WTC11 (cell line): Measurements from ENCODE around the gene ABCC3. TPM values are rescaled to one million over a fixed set of nuclear protein-coding genes. Genes with fewer than 3 reads are reported as not detected.

Experiments used
- ATAC-seq: fragments of 200-7000 bp; cut with Tn5 transposase; 2 replicates; pipeline ENCODE4 v1.10.0; 2021; ENCODE audit warnings: mild to moderate bottlenecking, moderate library complexity
- CTCF ChIA-PET: fragments of 300-600 bp; sonication (Branson Sonifier 250); formaldehyde crosslinking; loops from one replicate; lab custom pipeline; 2021; ENCODE audit warnings: antibody characterized with exemption; lab: Charles Lee
- POLR2A ChIA-PET: fragments of 350-600 bp; sonication (Branson Sonifier 250); formaldehyde crosslinking; loops from one replicate; lab custom pipeline; 2021; ENCODE audit warnings: antibody characterized with exemption; lab: Charles Lee
- DNase-seq: peaks from one replicate; pipeline ENCODE4 v3.0.0; 2021; ENCODE audit warnings: low spot score
- H3K27ac Mint-ChIP-seq: 2 replicates; pipeline ENCODE4 v1.8.0; 2021; ENCODE audit warnings: mixed read lengths
- H3K27me3 Mint-ChIP-seq: 2 replicates; pipeline ENCODE4 v1.8.0; 2021; ENCODE audit warnings: low read depth, mild to moderate bottlenecking, moderate library complexity, mixed read lengths
- H3K36me3 Mint-ChIP-seq: 2 replicates; pipeline ENCODE4 v1.8.0; 2021; ENCODE audit warnings: mixed read lengths
- H3K4me1 Mint-ChIP-seq: 2 replicates; pipeline ENCODE4 v1.8.0; 2022; ENCODE audit warnings: mixed read lengths
- H3K4me3 Mint-ChIP-seq: 2 replicates; pipeline ENCODE4 v1.8.0; 2021; ENCODE audit warnings: mild to moderate bottlenecking, moderate library complexity, mixed read lengths
- H3K9me3 Mint-ChIP-seq: 2 replicates; pipeline ENCODE4 v1.8.0; 2021; ENCODE audit warnings: mixed read lengths
- ATF3 ChIP-seq: sonication (generic); formaldehyde crosslinking; conservative IDR thresholded peaks from 2 replicates; pipeline ENCODE4 v1.8.1; 2022; ENCODE audit warnings: mild to moderate bottlenecking, missing genetic modification reagents
- FOXJ3 ChIP-seq: sonication (generic); formaldehyde crosslinking; IDR thresholded peaks from 2 replicates; pipeline ENCODE4 v1.9.0; 2021; ENCODE audit warnings: missing genetic modification reagents, mild to moderate bottlenecking, borderline replicate concordance
- FOXK1 ChIP-seq: sonication (generic); formaldehyde crosslinking; IDR thresholded peaks from 2 replicates; pipeline ENCODE4 v1.8.0; 2022; ENCODE audit warnings: mild to moderate bottlenecking, moderate library complexity, missing genetic modification reagents
- JAZF1 ChIP-seq: fragments of 250-450 bp; sonication (Bioruptor Pico); IDR thresholded peaks from 2 replicates; pipeline ENCODE4 v1.9.0; 2021; ENCODE audit warnings: moderate library complexity, mild to moderate bottlenecking, inconsistent platforms
- KAT7 ChIP-seq: sonication (generic); formaldehyde crosslinking; IDR thresholded peaks from 2 replicates; pipeline ENCODE4 v1.8.1; 2023; ENCODE audit warnings: missing genetic modification reagents, mild to moderate bottlenecking, borderline replicate concordance
- NFATC4 ChIP-seq: fragments of 250-450 bp; sonication (Bioruptor Pico); IDR thresholded peaks from 2 replicates; pipeline ENCODE4 v1.9.0; 2021; ENCODE audit warnings: mild to moderate bottlenecking
- NFYB ChIP-seq: sonication (generic); formaldehyde crosslinking; conservative IDR thresholded peaks from 2 replicates; pipeline ENCODE4 v1.8.0; 2022; ENCODE audit warnings: low read depth, missing genetic modification reagents
- PRDM15 ChIP-seq: sonication (generic); formaldehyde crosslinking; IDR thresholded peaks from 2 replicates; pipeline ENCODE4 v1.8.0; 2022; ENCODE audit warnings: missing genetic modification reagents
- SMAD3 ChIP-seq: sonication (generic); formaldehyde crosslinking; IDR thresholded peaks from 2 replicates; pipeline ENCODE4 v1.8.0; 2022; ENCODE audit warnings: missing genetic modification reagents, mild to moderate bottlenecking, borderline replicate concordance
- SP1 ChIP-seq: sonication (generic); formaldehyde crosslinking; conservative IDR thresholded peaks from 2 replicates; pipeline ENCODE4 v1.8.1; 2022; ENCODE audit warnings: missing genetic modification reagents
- TCF7 ChIP-seq: sonication (generic); formaldehyde crosslinking; IDR thresholded peaks from 2 replicates; pipeline ENCODE4 v1.8.0; 2022; ENCODE audit warnings: mild to moderate bottlenecking, low read depth, missing genetic modification reagents, moderate library complexity
- TEAD4 ChIP-seq: sonication (generic); formaldehyde crosslinking; IDR thresholded peaks from 2 replicates; pipeline ENCODE4 v1.8.0; 2022; ENCODE audit warnings: mild to moderate bottlenecking, missing genetic modification reagents
- ZBTB21 ChIP-seq: sonication (generic); formaldehyde crosslinking; IDR thresholded peaks from 2 replicates; pipeline ENCODE4 v1.8.1; 2023; ENCODE audit warnings: mild to moderate bottlenecking, missing genetic modification reagents, borderline replicate concordance
- ZNF423 ChIP-seq: fragments of 250-450 bp; sonication (Bioruptor Pico); IDR thresholded peaks from 2 replicates; pipeline ENCODE4 v2.1.2; 2022; ENCODE audit warnings: mild to moderate bottlenecking, moderate library complexity
- ZNF671 ChIP-seq: fragments of 250-450 bp; sonication (Bioruptor Pico); IDR thresholded peaks from 2 replicates; pipeline ENCODE4 v1.8.0; 2021; ENCODE audit warnings: mild to moderate bottlenecking
- ZSCAN18 ChIP-seq: fragments of 250-450 bp; sonication (Bioruptor Pico); IDR thresholded peaks from 2 replicates; pipeline ENCODE4 v2.1.2; 2022; ENCODE audit warnings: mild to moderate bottlenecking, moderate library complexity
- total RNA-seq: library from RNA; stranded (reverse); gene quantifications from 3 replicates; pipeline ENCODE4 v1.2.3, GENCODE V29; 2021
- TF ChIP-seq, protein P1 (sequence below): fragments of 250-450 bp; sonication (Bioruptor Pico); IDR thresholded peaks from 2 replicates; pipeline ENCODE4 v1.8.0; 2021; ENCODE audit warnings: mild to moderate bottlenecking
- TF ChIP-seq, protein P2 (sequence below): sonication (generic); formaldehyde crosslinking; IDR thresholded peaks from 2 replicates; pipeline ENCODE4 v1.8.1; 2023; ENCODE audit warnings: mild to moderate bottlenecking, missing genetic modification reagents
- TF ChIP-seq, protein P3 (sequence below): sonication (generic); formaldehyde crosslinking; IDR thresholded peaks from 2 replicates; pipeline ENCODE4 v1.8.1; 2023; ENCODE audit warnings: mild to moderate bottlenecking, missing genetic modification reagents, borderline replicate concordance

Gene ABCC3
- total RNA-seq, 1 experiment from 2014 or later: 0.92 TPM

- CTCF ChIA-PET: interaction anchor here (1.2 to 2.1 kb wide), 3 partner anchors 9 to 50 kb away, joined by 3 to 11 read pairs (median 3); no protein-coding TSS in a partner anchor
- TF ChIP-seq TEAD4 (CRISPR knock-in tag) (no peak), NFYB (CRISPR knock-in tag) (no peak), ZSCAN18 (CRISPR knock-in tag) (no peak), NFATC4 (CRISPR knock-in tag) (no peak), KAT7 (CRISPR knock-in tag) (no peak)
Measured at GRCh38 chr17:50675190-50675589, 40.5 kb downstream of the ABCC3 start.

GRCh38 chr17:50675627-50676026, 40.9 kb downstream of the ABCC3 start:
- Mint-ChIP-seq H3K27ac (no peak overlapping the region), H3K36me3 (no peaks in the 10 kb centered on the region), H3K27me3 (no peaks in the 10 kb centered on the region; the same call in 1 of the 2 replicates), H3K4me1 (no peaks in the 10 kb centered on the region), H3K9me3 (no peaks in the 10 kb centered on the region), H3K4me3 (no peak overlapping the region)
- POLR2A ChIA-PET: no interaction called here
- TF ChIP-seq PRDM15 (CRISPR knock-in tag): no peak
- no peak for TF ChIP-seq NFATC4 (CRISPR knock-in tag)
- TF ChIP-seq, protein P1, sequence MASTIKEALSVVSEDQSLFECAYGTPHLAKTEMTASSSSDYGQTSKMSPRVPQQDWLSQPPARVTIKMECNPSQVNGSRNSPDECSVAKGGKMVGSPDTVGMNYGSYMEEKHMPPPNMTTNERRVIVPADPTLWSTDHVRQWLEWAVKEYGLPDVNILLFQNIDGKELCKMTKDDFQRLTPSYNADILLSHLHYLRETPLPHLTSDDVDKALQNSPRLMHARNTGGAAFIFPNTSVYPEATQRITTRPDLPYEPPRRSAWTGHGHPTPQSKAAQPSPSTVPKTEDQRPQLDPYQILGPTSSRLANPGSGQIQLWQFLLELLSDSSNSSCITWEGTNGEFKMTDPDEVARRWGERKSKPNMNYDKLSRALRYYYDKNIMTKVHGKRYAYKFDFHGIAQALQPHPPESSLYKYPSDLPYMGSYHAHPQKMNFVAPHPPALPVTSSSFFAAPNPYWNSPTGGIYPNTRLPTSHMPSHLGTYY: no peak
- TF ChIP-seq JAZF1 (CRISPR knock-in tag): no peak
- no peak for TF ChIP-seq TCF7 (CRISPR knock-in tag)
- no peak for TF ChIP-seq SMAD3 (CRISPR knock-in tag)
- TF ChIP-seq SP1 (CRISPR knock-in tag): no peak
- no peak for DNase-seq
- CTCF ChIA-PET: interaction anchor here (1.2 to 2.1 kb wide), 2 partner anchors 45 to 50 kb away, joined by 3 to 11 read pairs; no protein-coding TSS in a partner anchor
- ATAC-seq: no peak

More at GRCh38 chr17:50675190-50675589, 40.5 kb downstream of the ABCC3 start:
- no peak for ATAC-seq
- Mint-ChIP-seq H3K27ac (no peak overlapping the region), H3K4me1 (no peaks in the 10 kb centered on the region), H3K4me3 (no peak overlapping the region), H3K27me3 (no peaks in the 10 kb centered on the region; the same call in 1 of the 2 replicates), H3K36me3 (no peaks in the 10 kb centered on the region), H3K9me3 (no peaks in the 10 kb centered on the region)
- POLR2A ChIA-PET: no interaction called here
- no peak for DNase-seq

GRCh38 chr17:50676065-50676975, 41.6 kb downstream of the ABCC3 start:
- H3K27ac Mint-ChIP-seq: no peak overlapping the region
- no peaks in the 10 kb centered on the region for H3K36me3 Mint-ChIP-seq
- no peaks in the 10 kb centered on the region for H3K9me3 Mint-ChIP-seq
- no peak overlapping the region for H3K4me3 Mint-ChIP-seq
- ATAC-seq: no peak
- ChIA-PET POLR2A (no interaction called here), CTCF (interaction anchor here (2.1 kb wide), 1 partner anchor 46 kb away, joined by 11 read pairs; no protein-coding TSS in a partner anchor)
- H3K27me3 Mint-ChIP-seq: no peaks in the 10 kb centered on the region; the same call in 1 of the 2 replicates
- DNase-seq: no peak
- H3K4me1 Mint-ChIP-seq: peaks cover 3% of the 10 kb centered on the region
- TF ChIP-seq FOXK1 (CRISPR knock-in tag) (no peak), ZBTB21 (CRISPR knock-in tag) (no peak), ZNF423 (no peak), TEAD4 (CRISPR knock-in tag) (no peak), FOXJ3 (CRISPR knock-in tag) (no peak), ZNF671 (CRISPR knock-in tag) (no peak), ATF3 (no peak)
- TF ChIP-seq, protein P2, sequence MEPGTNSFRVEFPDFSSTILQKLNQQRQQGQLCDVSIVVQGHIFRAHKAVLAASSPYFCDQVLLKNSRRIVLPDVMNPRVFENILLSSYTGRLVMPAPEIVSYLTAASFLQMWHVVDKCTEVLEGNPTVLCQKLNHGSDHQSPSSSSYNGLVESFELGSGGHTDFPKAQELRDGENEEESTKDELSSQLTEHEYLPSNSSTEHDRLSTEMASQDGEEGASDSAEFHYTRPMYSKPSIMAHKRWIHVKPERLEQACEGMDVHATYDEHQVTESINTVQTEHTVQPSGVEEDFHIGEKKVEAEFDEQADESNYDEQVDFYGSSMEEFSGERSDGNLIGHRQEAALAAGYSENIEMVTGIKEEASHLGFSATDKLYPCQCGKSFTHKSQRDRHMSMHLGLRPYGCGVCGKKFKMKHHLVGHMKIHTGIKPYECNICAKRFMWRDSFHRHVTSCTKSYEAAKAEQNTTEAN (CRISPR knock-in tag): no peak
- TF ChIP-seq, protein P3, sequence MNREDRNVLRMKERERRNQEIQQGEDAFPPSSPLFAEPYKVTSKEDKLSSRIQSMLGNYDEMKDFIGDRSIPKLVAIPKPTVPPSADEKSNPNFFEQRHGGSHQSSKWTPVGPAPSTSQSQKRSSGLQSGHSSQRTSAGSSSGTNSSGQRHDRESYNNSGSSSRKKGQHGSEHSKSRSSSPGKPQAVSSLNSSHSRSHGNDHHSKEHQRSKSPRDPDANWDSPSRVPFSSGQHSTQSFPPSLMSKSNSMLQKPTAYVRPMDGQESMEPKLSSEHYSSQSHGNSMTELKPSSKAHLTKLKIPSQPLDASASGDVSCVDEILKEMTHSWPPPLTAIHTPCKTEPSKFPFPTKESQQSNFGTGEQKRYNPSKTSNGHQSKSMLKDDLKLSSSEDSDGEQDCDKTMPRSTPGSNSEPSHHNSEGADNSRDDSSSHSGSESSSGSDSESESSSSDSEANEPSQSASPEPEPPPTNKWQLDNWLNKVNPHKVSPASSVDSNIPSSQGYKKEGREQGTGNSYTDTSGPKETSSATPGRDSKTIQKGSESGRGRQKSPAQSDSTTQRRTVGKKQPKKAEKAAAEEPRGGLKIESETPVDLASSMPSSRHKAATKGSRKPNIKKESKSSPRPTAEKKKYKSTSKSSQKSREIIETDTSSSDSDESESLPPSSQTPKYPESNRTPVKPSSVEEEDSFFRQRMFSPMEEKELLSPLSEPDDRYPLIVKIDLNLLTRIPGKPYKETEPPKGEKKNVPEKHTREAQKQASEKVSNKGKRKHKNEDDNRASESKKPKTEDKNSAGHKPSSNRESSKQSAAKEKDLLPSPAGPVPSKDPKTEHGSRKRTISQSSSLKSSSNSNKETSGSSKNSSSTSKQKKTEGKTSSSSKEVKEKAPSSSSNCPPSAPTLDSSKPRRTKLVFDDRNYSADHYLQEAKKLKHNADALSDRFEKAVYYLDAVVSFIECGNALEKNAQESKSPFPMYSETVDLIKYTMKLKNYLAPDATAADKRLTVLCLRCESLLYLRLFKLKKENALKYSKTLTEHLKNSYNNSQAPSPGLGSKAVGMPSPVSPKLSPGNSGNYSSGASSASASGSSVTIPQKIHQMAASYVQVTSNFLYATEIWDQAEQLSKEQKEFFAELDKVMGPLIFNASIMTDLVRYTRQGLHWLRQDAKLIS (CRISPR knock-in tag): no peak
